ENCODE data around the gene CTSA. TPM values are rescaled to one million over a fixed set of nuclear protein-coding genes. Genes with fewer than 3 reads are reported as not detected.

The CTSA gene
- 103 to 131 TPM (median 124 TPM) in 5 replicates for total RNA-seq (2022; extraction: Qiagen RNA extraction)

GRCh38 chr20:45890985-45891983 is at the start of gene CTSA, which contains the start of gene NEURL2:
Gene CTSA (plus strand): TSS chr20:45891335. CDS start chr20:45891569, 234 bp downstream.
Gene NEURL2 (minus strand): TSS chr20:45891208. CDS start chr20:45890991, 217 bp downstream.

GRCh38 chr20:45857114-45857881 is 33.8 kb upstream of the CTSA start, which contains the start of the genes ACOT8 and ZSWIM3:
Gene ACOT8 (minus strand): TSS chr20:45857392. CDS start chr20:45857315, 77 bp downstream.
Gene ZSWIM3 (plus strand): TSS chr20:45857614. CDS start chr20:45857826, 212 bp downstream.

GRCh38 chr20:45880988-45881788 is 9.9 kb upstream of the CTSA start, which contains the start of gene ZSWIM1:
Gene ZSWIM1 (plus strand): TSS chr20:45881227. CDS start chr20:45882593, 1,366 bp downstream.

GRCh38 chr20:45887346-45887715 is 3.8 kb upstream of the CTSA start, which contains the start of gene SPATA25:
Gene SPATA25 (minus strand): TSS chr20:45887622. CDS start chr20:45887590, 32 bp downstream.

GRCh38 chr20:45911486-45912343 is 20.6 kb downstream of the CTSA start, which contains the start of gene PLTP:
Gene PLTP (minus strand): TSS chr20:45912155. CDS start chr20:45911452, 703 bp downstream.

GRCh38 chr20:45934586-45935415 is 43.7 kb downstream of the CTSA start, which contains the start of gene PCIF1:
Gene PCIF1 (plus strand): TSS chr20:45934683. CDS start chr20:45939000, 4,317 bp downstream.

Other genes starting within 250 kb of the CTSA start
- not detected in 5 replicates for gene WFDC11, start 221.1 kb upstream of the CTSA start, total RNA-seq (2022; extraction: Qiagen RNA extraction)
- not detected in 5 replicates for gene WFDC13, start 189.3 kb upstream of the CTSA start, total RNA-seq (2022; extraction: Qiagen RNA extraction)
- not detected in 5 replicates for gene WFDC10B, start 186.3 kb upstream of the CTSA start, total RNA-seq (2022; extraction: Qiagen RNA extraction)
- gene SPINT4, start 169.0 kb upstream of the CTSA start, total RNA-seq (2022; extraction: Qiagen RNA extraction), result not detected in 5 replicates
- 0.18 to 0.50 TPM in 2 of 5 replicates, not detected in the others for gene WFDC3, start 99.5 kb upstream of the CTSA start, total RNA-seq (2022; extraction: Qiagen RNA extraction)
- gene DNTTIP1, start 99.4 kb upstream of the CTSA start, total RNA-seq (2022; extraction: Qiagen RNA extraction), result 30.7 to 37.1 TPM (median 36.3 TPM) in 5 replicates
- 232 to 256 TPM (median 248 TPM) in 5 replicates for gene UBE2C, start 78.7 kb upstream of the CTSA start, total RNA-seq (2022; extraction: Qiagen RNA extraction)
- gene TNNC2, start 64.0 kb upstream of the CTSA start, total RNA-seq (2022; extraction: Qiagen RNA extraction), result 0.13 to 0.35 TPM (median 0.24 TPM) in 3 of 5 replicates, not detected in the others
- gene SNX21, start 57.5 kb upstream of the CTSA start, total RNA-seq (2022; extraction: Qiagen RNA extraction), result 8.6 to 11.7 TPM (median 11.0 TPM) in 5 replicates
- gene ACOT8, start 33.9 kb upstream of the CTSA start, total RNA-seq (2022; extraction: Qiagen RNA extraction), result 13.9 to 22.6 TPM (median 20.1 TPM) in 5 replicates
- 1.4 to 2.1 TPM (median 1.4 TPM) in 5 replicates for gene ZSWIM3, start 33.7 kb upstream of the CTSA start, total RNA-seq (2022; extraction: Qiagen RNA extraction)
- 5.1 to 6.7 TPM (median 6.0 TPM) in 5 replicates for gene ZSWIM1, start 10.1 kb upstream of the CTSA start, total RNA-seq (2022; extraction: Qiagen RNA extraction)
- 0.25 to 0.92 TPM (median 0.39 TPM) in 5 replicates for gene SPATA25, start 3.7 kb upstream of the CTSA start, total RNA-seq (2022; extraction: Qiagen RNA extraction)
- gene NEURL2, start 127 bp upstream of the CTSA start, total RNA-seq (2022; extraction: Qiagen RNA extraction), result 0.82 to 1.8 TPM (median 1.5 TPM) in 5 replicates
- gene PLTP, start 20.8 kb downstream of the CTSA start, total RNA-seq (2022; extraction: Qiagen RNA extraction), result 1.3 to 1.9 TPM (median 1.8 TPM) in 5 replicates
- 26.5 to 39.4 TPM (median 34.3 TPM) in 5 replicates for gene PCIF1, start 43.3 kb downstream of the CTSA start, total RNA-seq (2022; extraction: Qiagen RNA extraction)
- gene ZNF335, start 80.9 kb downstream of the CTSA start, total RNA-seq (2022; extraction: Qiagen RNA extraction), result 7.0 to 10.4 TPM (median 9.8 TPM) in 5 replicates
- gene MMP9, start 117.6 kb downstream of the CTSA start, total RNA-seq (2022; extraction: Qiagen RNA extraction), result 0.47 to 0.62 TPM (median 0.61 TPM) in 5 replicates
- 11.6 to 17.1 TPM (median 15.1 TPM) in 5 replicates for gene SLC12A5, start 137.9 kb downstream of the CTSA start, total RNA-seq (2022; extraction: Qiagen RNA extraction)
- gene NCOA5, start 198.6 kb downstream of the CTSA start, total RNA-seq (2022; extraction: Qiagen RNA extraction), result 20.8 to 23.4 TPM (median 21.4 TPM) in 5 replicates
- 3.4 to 5.3 TPM (median 4.8 TPM) in 5 replicates for gene CD40, start 227.0 kb downstream of the CTSA start, total RNA-seq (2022; extraction: Qiagen RNA extraction)